Activated naive CD4-positive, alpha-beta T cell treated with anti-CD3 and anti-CD28 coated beads, Interleukin-2, amount 50 U/mL, for 72 hours (primary cell): ENCODE results near the gene MRPL34. TPM values are rescaled to one million over a fixed set of nuclear protein-coding genes. Genes with fewer than 3 reads are reported as not detected.

Source experiments
- ATAC-seq, 2 donors: fragments of 150-1000 bp; cut with Tn5 transposase; 2 replicates each; pipeline ENCODE4 v1.10.0; 2021; ENCODE audit warnings: mild to moderate bottlenecking in 2 of 2, moderate library complexity in 2 of 2
- DNase-seq, 2 donors: peaks; one replicate each; pipeline ENCODE4 v3.0.0; 2021 to 2022; ENCODE audit warnings: low spot score in 2 of 2
- H3K27ac Mint-ChIP-seq, 2 donors: one replicate each; pipeline ENCODE4 v1.8.0; 2022; ENCODE audit warnings: mild to moderate bottlenecking in 2 of 2, mixed read lengths in 2 of 2
- H3K36me3 Mint-ChIP-seq, 2 donors: one replicate each; pipeline ENCODE4 v1.8.0; 2022; ENCODE audit warnings: mixed read lengths in 2 of 2
- H3K9me3 Mint-ChIP-seq, 2 donors: one replicate each; pipeline ENCODE4 v1.8.0; 2022; ENCODE audit warnings: mixed read lengths in 2 of 2
- total RNA-seq, 2 donors: library from RNA; stranded (reverse); gene quantifications; one replicate each; pipeline ENCODE4 v1.2.3, GENCODE V29; 2022

Gene MRPL34
- total RNA-seq, 2 donors from 2014 or later = 70.2 to 100 TPM

GRCh38 chr19:17340302-17340870 lies 34.7 kb downstream of the MRPL34 start:
- ATAC-seq (no peak), DNase-seq (no peak)
- peaks cover 0 to 4% of the 10 kb centered on the region in 2 donors for H3K36me3 Mint-ChIP-seq
- no peak overlapping the region for H3K27ac Mint-ChIP-seq
- H3K9me3 Mint-ChIP-seq = no peaks in the 10 kb centered on the region

DNA sequence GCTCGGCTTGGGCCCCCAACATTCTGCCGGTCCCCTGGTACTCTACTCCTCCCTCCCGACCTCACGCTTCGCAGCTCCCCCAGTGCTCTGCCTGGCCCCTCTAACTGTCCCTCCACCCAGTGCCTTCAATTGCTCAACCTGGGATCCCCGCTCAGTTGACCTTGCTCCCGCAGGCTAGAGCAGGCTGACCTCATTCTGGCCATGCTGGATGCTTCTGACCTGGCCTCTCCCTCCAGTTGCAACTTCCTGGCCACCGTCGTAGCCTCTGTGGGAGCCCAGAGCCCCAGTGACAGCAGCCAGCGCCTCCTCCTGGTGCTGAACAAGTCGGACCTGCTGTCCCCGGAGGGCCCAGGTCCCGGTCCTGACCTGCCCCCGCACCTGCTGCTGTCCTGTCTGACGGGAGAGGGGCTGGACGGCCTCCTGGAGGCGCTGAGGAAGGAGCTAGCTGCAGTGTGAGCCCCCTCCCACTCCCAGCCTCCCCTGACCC lies 35.2 kb downstream of the MRPL34 start:
- ATAC-seq = no peak
- Mint-ChIP-seq H3K36me3 (peaks cover 0 to 4% of the 10 kb centered on the region in 2 donors), H3K27ac (no peak overlapping the region), H3K9me3 (no peaks in the 10 kb centered on the region)
- no peak for DNase-seq

GRCh38 chr19:17341386-17341785 lies 35.7 kb downstream of the MRPL34 start:
- Mint-ChIP-seq H3K9me3 (no peaks in the 10 kb centered on the region), H3K36me3 (peaks cover 0 to 4% of the 10 kb centered on the region in 2 donors), H3K27ac (no peak overlapping the region)
- ATAC-seq (no peak), DNase-seq (no peak)

- ATAC-seq (no peak), DNase-seq (no peak)
- Mint-ChIP-seq H3K9me3 (no peaks in the 10 kb centered on the region), H3K36me3 (no peaks in the 10 kb centered on the region), H3K27ac (no peak overlapping the region)
Observed at GRCh38 chr19:17341845-17342244, 36.2 kb downstream of the MRPL34 start.

DNA sequence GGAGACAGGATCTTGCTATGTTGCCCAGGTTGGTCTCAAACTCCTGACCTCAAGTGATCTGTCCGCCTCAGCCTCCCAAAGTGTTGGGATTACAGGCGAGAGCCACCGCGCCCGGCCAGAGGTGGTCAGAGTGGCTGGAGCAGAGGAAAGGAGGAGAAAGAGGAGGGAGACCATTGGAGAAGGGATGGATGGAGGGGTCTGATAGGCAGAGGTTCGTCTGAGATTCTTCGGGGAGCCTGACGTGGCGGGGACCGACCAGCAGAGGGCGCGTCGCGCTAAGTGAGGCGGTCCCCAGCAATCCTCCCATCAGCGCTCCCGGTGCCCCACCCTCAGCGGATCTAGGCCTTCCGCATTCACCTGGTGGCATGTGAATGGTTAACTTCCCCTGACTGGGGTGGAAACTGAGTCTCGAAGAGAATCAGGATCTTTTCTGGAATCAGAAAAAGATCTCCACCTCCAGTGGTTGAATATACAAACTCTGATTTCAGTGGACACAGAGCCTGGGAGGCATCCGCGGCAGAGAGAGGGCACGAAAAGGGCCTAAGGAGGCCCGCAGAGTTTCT lies 40.5 kb downstream of the MRPL34 start:
- no peaks in the 10 kb centered on the region for H3K36me3 Mint-ChIP-seq
- ATAC-seq (peak; percentile 97 to 99), DNase-seq (peak; percentile 82 to 91)
- H3K9me3 Mint-ChIP-seq = no peaks in the 10 kb centered on the region
- H3K27ac Mint-ChIP-seq = peak overlapping the region in 1 of 2 donors; percentile 63

DNA sequence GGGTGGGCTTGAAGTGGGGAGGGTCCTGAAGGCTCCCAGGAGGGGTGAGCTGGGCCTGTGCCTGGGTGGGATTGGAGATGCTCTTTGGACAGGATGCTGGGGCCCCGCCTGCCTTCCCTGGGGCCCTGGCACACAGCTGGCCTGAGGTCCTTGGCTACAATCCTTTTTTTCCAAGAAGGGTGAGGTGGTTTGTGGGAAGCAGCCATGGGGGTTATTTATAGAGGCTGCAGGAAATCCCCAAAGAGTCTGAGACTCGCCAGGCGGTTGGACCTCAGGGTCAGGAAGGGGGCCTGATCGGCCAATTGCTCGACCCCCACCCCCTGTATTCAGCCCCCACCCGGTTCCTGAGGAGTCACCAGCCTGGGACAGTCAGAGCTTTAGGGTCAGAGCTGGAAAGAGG lies 41.7 kb downstream of the MRPL34 start:
- Mint-ChIP-seq H3K27ac (no peak overlapping the region), H3K36me3 (no peaks in the 10 kb centered on the region), H3K9me3 (no peaks in the 10 kb centered on the region)
- DNase-seq = no peak
- ATAC-seq = no peak

- Mint-ChIP-seq H3K36me3 (no peaks in the 10 kb centered on the region), H3K9me3 (no peaks in the 10 kb centered on the region), H3K27ac (no peak overlapping the region)
- ATAC-seq (no peak), DNase-seq (no peak)
Observed at GRCh38 chr19:17347877-17348276, 42.2 kb downstream of the MRPL34 start.

GRCh38 chr19:17348700-17349099 lies 43.0 kb downstream of the MRPL34 start:
- no peaks in the 10 kb centered on the region for H3K36me3 Mint-ChIP-seq
- DNase-seq (no peak), ATAC-seq (no peak)
- H3K27ac Mint-ChIP-seq = no peak overlapping the region
- H3K9me3 Mint-ChIP-seq = no peaks in the 10 kb centered on the region

GRCh38 chr19:17351815-17352435 lies 46.3 kb downstream of the MRPL34 start:
- no peak for ATAC-seq

GRCh38 chr19:17352608-17353280 lies 47.1 kb downstream of the MRPL34 start:
- Mint-ChIP-seq H3K36me3 (no peaks in the 10 kb centered on the region), H3K9me3 (no peaks in the 10 kb centered on the region), H3K27ac (no peak overlapping the region)
- ATAC-seq (no peak), DNase-seq (no peak)

More at GRCh38 chr19:17351815-17352435, 46.3 kb downstream of the MRPL34 start:
- no peaks in the 10 kb centered on the region for H3K36me3 Mint-ChIP-seq
- no peak for DNase-seq
- no peaks in the 10 kb centered on the region for H3K9me3 Mint-ChIP-seq
- no peak overlapping the region for H3K27ac Mint-ChIP-seq

DNA sequence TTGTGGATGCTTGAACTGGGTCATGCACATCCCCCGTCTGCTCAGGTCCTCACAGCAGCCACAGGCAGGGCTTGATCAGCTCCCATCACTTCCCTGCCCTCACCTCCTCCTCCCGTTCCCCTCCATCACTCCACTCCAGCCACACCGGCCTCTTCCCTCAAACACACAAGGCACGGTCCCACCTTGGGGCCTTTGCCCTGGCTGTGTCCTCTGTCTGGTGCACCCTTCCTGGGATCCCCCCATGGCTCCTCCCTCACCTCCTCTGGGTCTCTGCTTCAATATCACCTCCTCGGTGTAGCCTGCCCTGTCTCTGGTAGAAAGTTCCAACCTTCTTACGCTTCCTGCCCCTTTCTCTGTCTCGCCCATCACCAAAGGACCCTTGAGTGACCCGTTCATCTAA lies 47.7 kb downstream of the MRPL34 start:
- Mint-ChIP-seq H3K36me3 (no peaks in the 10 kb centered on the region), H3K9me3 (no peaks in the 10 kb centered on the region)
- no peak for ATAC-seq

More for the DNA sequence above, 47.7 kb downstream of the MRPL34 start:
- DNase-seq = no peak
- H3K27ac Mint-ChIP-seq = peak overlapping the region in 1 of 2 donors; percentile 52

Other genes with a start within 250 kb of the MRPL34 start
- gene HAUS8, start 230.4 kb upstream of the MRPL34 start, total RNA-seq = 10 to 100 TPM; 31.6 to 57.1 TPM
- 100 to 1,000 TPM; 112 to 142 TPM for gene MYO9B, start 230.1 kb upstream of the MRPL34 start, total RNA-seq
- 10 to 100 TPM; 28.6 to 39.1 TPM for gene USE1, start 90.5 kb upstream of the MRPL34 start, total RNA-seq
- gene OCEL1, start 79.6 kb upstream of the MRPL34 start, total RNA-seq = 10 to 100 TPM; 14.3 to 17.1 TPM
- 10 to 100 TPM in 1 of 2 donors, 1 to 10 TPM in 1; 5.8 to 12.9 TPM for gene NR2F6, start 60.0 kb upstream of the MRPL34 start, total RNA-seq
- gene USHBP1, start 41.1 kb upstream of the MRPL34 start, total RNA-seq = under 1 TPM; 0.43 to 0.49 TPM
- gene BABAM1, start 38.4 kb upstream of the MRPL34 start, total RNA-seq = 100 to 1,000 TPM; 115 to 125 TPM
- 10 to 100 TPM in 1 of 2 donors, 1 to 10 TPM in 1; 8.4 to 13.7 TPM for gene ANKLE1, start 24.0 kb upstream of the MRPL34 start, total RNA-seq
- gene ABHD8, start 2.4 kb upstream of the MRPL34 start, total RNA-seq = 10 to 100 TPM; 10.4 to 10.5 TPM
- gene DDA1, start 3.7 kb downstream of the MRPL34 start, total RNA-seq = 10 to 100 TPM; 30.0 to 39.7 TPM
- gene ANO8, start 29.0 kb downstream of the MRPL34 start, total RNA-seq = 1 to 10 TPM; 4.5 to 7.2 TPM
- gene GTPBP3, start 31.7 kb downstream of the MRPL34 start, total RNA-seq = 10 to 100 TPM; 11.1 to 46.1 TPM
- gene PLVAP, start 71.5 kb downstream of the MRPL34 start, total RNA-seq = under 1 TPM in 1 of 2 donors, not detected in 1; 0.20 TPM
- 1 to 10 TPM; 2.2 to 3.7 TPM for gene CCDC194, start 88.3 kb downstream of the MRPL34 start, total RNA-seq
- gene BST2, start 99.8 kb downstream of the MRPL34 start, total RNA-seq = 100 to 1,000 TPM in 1 of 2 donors, 10 to 100 TPM in 1; 77.4 to 126 TPM
- 10 to 100 TPM; 34.4 to 55.2 TPM for gene MVB12A, start 114.2 kb downstream of the MRPL34 start, total RNA-seq
- gene TMEM221, start 142.8 kb downstream of the MRPL34 start, total RNA-seq = not detected
- not detected for gene NXNL1, start 155.1 kb downstream of the MRPL34 start, total RNA-seq
- gene SLC27A1, start 164.7 kb downstream of the MRPL34 start, total RNA-seq = 1 to 10 TPM; 5.8 to 6.3 TPM
- 10 to 100 TPM; 50.3 to 70.6 TPM for gene PGLS, start 205.8 kb downstream of the MRPL34 start, total RNA-seq
- 10 to 100 TPM; 39.2 to 64.7 TPM for gene COLGALT1, start 249.8 kb downstream of the MRPL34 start, total RNA-seq